Measurements from ENCODE around the gene CMKLR1. TPM values are rescaled to one million over a fixed set of nuclear protein-coding genes. Genes with fewer than 3 reads are reported as not detected.
A peak's percentile ranks its signal among the peaks of the same experiment; 100 is the strongest.

The CMKLR1 gene
- total RNA-seq, 1 donor from 2014 or later = 0.44 TPM

- TF ChIP-seq CTCF (conservative IDR thresholded peaks at IDR 0.05) = no peak
- no peaks in the 10 kb centered on the region for H3K9me3 Mint-ChIP-seq
- DNase-seq (ENCODE audit: low read depth, low spot score) = no peak
- H3K4me1 Mint-ChIP-seq = peaks cover 25% of the 10 kb centered on the region
- peaks cover 2% of the 10 kb centered on the region for H3K27me3 Mint-ChIP-seq (ENCODE audit: low read depth)
- no peak overlapping the region for H3K4me3 Mint-ChIP-seq
- H3K36me3 Mint-ChIP-seq (ENCODE audit: low read depth) = no peaks in the 10 kb centered on the region
- peak overlapping the region; percentile 2 for H3K27ac Mint-ChIP-seq (ENCODE audit: unreplicated experiment)
Measured at GRCh38 chr12:108304633-108305032, 34.5 kb downstream of the CMKLR1 start.

GRCh38 chr12:108303703-108304102 is 35.4 kb downstream of the CMKLR1 start:
- TF ChIP-seq CTCF (conservative IDR thresholded peaks at IDR 0.05) = no peak
- H3K4me3 Mint-ChIP-seq = no peak overlapping the region
- DNase-seq (ENCODE audit: low read depth, low spot score) = no peak
- H3K36me3 Mint-ChIP-seq (ENCODE audit: low read depth) = no peaks in the 10 kb centered on the region
- no peaks in the 10 kb centered on the region for H3K9me3 Mint-ChIP-seq
- no peak overlapping the region for H3K27ac Mint-ChIP-seq (ENCODE audit: unreplicated experiment)
- H3K27me3 Mint-ChIP-seq (ENCODE audit: low read depth) = peaks cover 2% of the 10 kb centered on the region
- H3K4me1 Mint-ChIP-seq = peaks cover 25% of the 10 kb centered on the region

- H3K27ac Mint-ChIP-seq (ENCODE audit: unreplicated experiment) = peak overlapping the region; percentile 12
- TF ChIP-seq CTCF (conservative IDR thresholded peaks at IDR 0.05) = no peak
- H3K4me3 Mint-ChIP-seq = no peak overlapping the region
- no peak for DNase-seq (ENCODE audit: low read depth, low spot score)
- no peaks in the 10 kb centered on the region for H3K9me3 Mint-ChIP-seq
- no peaks in the 10 kb centered on the region for H3K27me3 Mint-ChIP-seq (ENCODE audit: low read depth)
- H3K4me1 Mint-ChIP-seq = peaks cover 25% of the 10 kb centered on the region
- H3K36me3 Mint-ChIP-seq (ENCODE audit: low read depth) = no peaks in the 10 kb centered on the region
Measured at GRCh38 chr12:108302403-108303311, 36.5 kb downstream of the CMKLR1 start.

- no peak for DNase-seq (ENCODE audit: low read depth, low spot score)
- H3K4me3 Mint-ChIP-seq = no peak overlapping the region
- no peak for TF ChIP-seq CTCF (conservative IDR thresholded peaks at IDR 0.05)
- no peaks in the 10 kb centered on the region for H3K9me3 Mint-ChIP-seq
- peaks cover 25% of the 10 kb centered on the region for H3K4me1 Mint-ChIP-seq
- H3K27ac Mint-ChIP-seq (ENCODE audit: unreplicated experiment) = no peak overlapping the region
- H3K27me3 Mint-ChIP-seq (ENCODE audit: low read depth) = no peaks in the 10 kb centered on the region
- H3K36me3 Mint-ChIP-seq (ENCODE audit: low read depth) = no peaks in the 10 kb centered on the region
Measured at GRCh38 chr12:108302016-108302402, 37.1 kb downstream of the CMKLR1 start.

- Mint-ChIP-seq H3K27ac (ENCODE audit: unreplicated experiment) (no peak overlapping the region), H3K4me1 (peaks cover 25% of the 10 kb centered on the region), H3K4me3 (no peak overlapping the region), H3K27me3 (ENCODE audit: low read depth) (no peaks in the 10 kb centered on the region), H3K9me3 (no peaks in the 10 kb centered on the region), H3K36me3 (ENCODE audit: low read depth) (no peaks in the 10 kb centered on the region)
- no peak for TF ChIP-seq CTCF (conservative IDR thresholded peaks at IDR 0.05)
- no peak for DNase-seq (ENCODE audit: low read depth, low spot score)
Measured at GRCh38 chr12:108301346-108301745, 37.8 kb downstream of the CMKLR1 start.
